Activated naive CD8-positive, alpha-beta T cell treated with anti-CD3 and anti-CD28 coated beads for 36 hours (primary cell): ENCODE results near the gene GLOD4. TPM values are rescaled to one million over a fixed set of nuclear protein-coding genes. Genes with fewer than 3 reads are reported as not detected.

Source experiments
- DNase-seq: peaks from one replicate; pipeline ENCODE4 v3.0.0; 2021
- H3K27ac Mint-ChIP-seq: one replicate; pipeline ENCODE4 v1.8.0; 2022; ENCODE audit warnings: mild to moderate bottlenecking, moderate library complexity, mixed read lengths
- H3K27me3 Mint-ChIP-seq: one replicate; pipeline ENCODE4 v1.8.0; 2022; ENCODE audit warnings: mild to moderate bottlenecking, mixed read lengths
- H3K36me3 Mint-ChIP-seq: one replicate; pipeline ENCODE4 v1.8.0; 2021; ENCODE audit warnings: mild to moderate bottlenecking, mixed read lengths
- H3K4me1 Mint-ChIP-seq: one replicate; pipeline ENCODE4 v1.8.0; 2021; ENCODE audit warnings: mixed read lengths
- H3K4me3 Mint-ChIP-seq: one replicate; pipeline ENCODE4 v1.8.0; 2022; ENCODE audit warnings: mild to moderate bottlenecking, moderate library complexity, mixed read lengths
- H3K9me3 Mint-ChIP-seq: one replicate; pipeline ENCODE4 v1.8.0; 2022; ENCODE audit warnings: mixed read lengths
- total RNA-seq, 2 experiments: library from RNA; stranded (reverse); gene quantifications; one replicate each; pipeline ENCODE4 v1.2.3, GENCODE V29; 2021

Gene GLOD4
- total RNA-seq, 2 experiments from 2014 or later, result 79.0 to 82.0 TPM

DNA sequence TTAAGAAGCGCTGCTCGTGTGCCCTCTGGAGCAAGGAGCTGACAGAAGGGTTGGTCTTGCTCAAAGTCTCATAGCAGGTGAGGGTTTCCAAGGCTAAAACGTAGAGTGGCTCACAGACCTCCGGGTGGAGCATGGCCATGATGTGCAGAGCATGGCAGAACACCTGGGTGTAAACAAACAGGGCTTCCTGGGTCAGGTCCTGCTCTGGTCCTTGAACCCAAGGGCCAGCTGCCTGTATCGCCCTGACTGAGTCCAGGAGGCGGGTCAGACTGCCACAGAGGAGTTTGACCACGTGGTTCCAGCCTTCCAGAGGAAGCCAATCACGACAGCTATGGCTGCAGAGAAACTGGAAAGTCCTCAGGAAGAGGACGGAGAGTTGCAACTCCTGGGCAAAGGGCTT, 37.1 kb downstream of the GLOD4 start:
- DNase-seq, result no peak
- Mint-ChIP-seq H3K27ac (no peak overlapping the region), H3K9me3 (peaks cover 5% of the 10 kb centered on the region), H3K4me3 (no peak overlapping the region), H3K27me3 (no peaks in the 10 kb centered on the region), H3K36me3 (peaks cover 57% of the 10 kb centered on the region), H3K4me1 (peaks cover 31% of the 10 kb centered on the region)

DNA sequence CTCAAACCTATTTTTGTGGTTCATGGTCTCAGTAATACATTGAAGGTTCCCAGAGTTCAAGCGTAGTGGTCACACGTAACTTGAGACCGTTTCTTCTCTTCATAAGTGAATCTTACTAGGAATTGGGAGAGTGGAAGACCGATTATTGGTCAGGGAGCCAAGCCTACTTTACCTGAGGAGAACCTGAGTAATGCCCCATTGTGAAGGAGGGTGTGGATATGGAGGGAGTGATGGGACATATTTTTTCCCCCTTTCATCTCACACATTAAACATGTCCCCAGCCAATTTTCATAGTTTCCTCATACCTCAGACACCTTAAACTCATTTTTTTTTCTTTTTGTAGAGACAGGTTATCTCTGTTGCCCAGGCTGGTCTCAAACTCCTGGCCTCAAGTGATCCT, 38.9 kb downstream of the GLOD4 start:
- no peak for DNase-seq
- Mint-ChIP-seq H3K4me3 (no peak overlapping the region), H3K27ac (no peak overlapping the region), H3K9me3 (no peaks in the 10 kb centered on the region), H3K27me3 (no peaks in the 10 kb centered on the region), H3K4me1 (peaks cover 25% of the 10 kb centered on the region), H3K36me3 (peaks cover 48% of the 10 kb centered on the region)

DNA sequence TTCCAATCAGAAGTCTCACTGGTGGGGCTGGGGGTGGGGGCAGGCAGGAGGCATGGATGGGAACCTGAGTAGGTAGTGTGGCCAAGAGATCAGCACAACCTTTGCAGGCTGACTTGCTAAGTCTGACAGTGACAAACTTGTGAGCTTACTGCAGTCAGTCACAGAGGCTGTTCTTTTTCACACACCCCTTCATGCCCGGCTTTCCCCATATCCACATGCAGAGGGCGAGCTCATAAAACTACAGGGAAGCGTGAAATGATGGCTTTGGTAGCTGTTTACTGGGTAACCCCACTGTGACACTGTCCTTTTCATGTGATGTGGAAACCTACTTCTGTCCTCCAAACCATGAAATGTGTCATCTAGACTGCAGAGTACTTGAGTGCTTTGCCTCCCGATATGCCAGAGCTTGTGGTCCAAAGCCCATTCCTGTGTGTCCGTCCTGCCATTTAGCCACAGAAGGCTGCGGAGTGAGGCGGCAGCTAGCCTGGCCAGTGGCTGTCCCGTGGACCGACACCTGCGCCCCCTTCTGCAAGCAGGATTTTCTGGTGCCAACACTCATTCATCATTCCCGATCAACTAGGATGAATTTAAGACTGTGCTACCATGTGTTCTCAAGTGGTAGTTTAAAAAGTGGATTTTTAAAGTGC, 39.8 kb downstream of the GLOD4 start:
- Mint-ChIP-seq H3K4me3 (no peak overlapping the region), H3K4me1 (peaks cover 25% of the 10 kb centered on the region), H3K9me3 (no peaks in the 10 kb centered on the region), H3K27ac (no peak overlapping the region), H3K36me3 (peaks cover 40% of the 10 kb centered on the region), H3K27me3 (no peaks in the 10 kb centered on the region)
- DNase-seq, result no peak

DNA sequence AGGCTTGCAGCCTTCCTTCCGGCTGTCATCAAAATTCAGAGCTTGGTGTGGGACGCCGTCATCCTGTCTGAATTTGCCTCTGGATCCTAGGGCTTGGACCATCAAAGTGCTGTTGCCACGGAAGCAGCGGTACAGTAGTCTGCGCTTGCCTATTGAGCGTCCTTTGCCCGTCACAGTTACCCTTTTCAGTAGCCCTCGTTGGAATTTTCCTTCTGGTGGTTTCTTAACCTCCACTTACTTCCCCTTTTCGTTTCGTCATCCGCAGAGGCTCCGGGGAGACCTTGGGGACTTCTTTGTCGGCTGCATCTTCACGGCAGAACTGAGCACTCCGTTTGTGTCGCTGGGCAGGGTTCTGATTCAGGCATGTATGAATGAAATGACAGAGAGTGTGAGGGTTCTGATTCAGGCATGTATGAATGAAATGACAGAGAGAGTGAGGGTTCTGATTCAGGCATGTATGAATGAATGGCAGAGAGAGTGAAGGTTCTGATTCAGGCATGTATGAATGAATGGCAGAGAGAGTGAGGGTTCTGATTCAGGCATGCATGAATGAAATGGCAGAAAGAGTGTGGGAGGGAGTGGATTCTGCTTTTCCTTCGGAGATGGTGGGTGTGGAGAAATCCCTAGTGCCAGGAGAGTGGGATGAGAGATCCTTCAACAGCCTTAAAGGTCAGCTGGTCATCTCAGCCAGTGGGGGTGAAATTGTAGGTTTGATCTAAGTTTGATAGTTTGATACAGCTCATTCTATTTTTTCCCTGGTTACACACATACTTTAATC, 41.7 kb downstream of the GLOD4 start:
- no peaks in the 10 kb centered on the region for H3K27me3 Mint-ChIP-seq
- peaks cover 25% of the 10 kb centered on the region for H3K4me1 Mint-ChIP-seq
- peaks cover 52% of the 10 kb centered on the region for H3K36me3 Mint-ChIP-seq
- no peaks in the 10 kb centered on the region for H3K9me3 Mint-ChIP-seq
- DNase-seq, result peak; percentile 46
- H3K27ac Mint-ChIP-seq, result peak overlapping the region; percentile 78
- H3K4me3 Mint-ChIP-seq, result peak overlapping the region; percentile 22

DNA sequence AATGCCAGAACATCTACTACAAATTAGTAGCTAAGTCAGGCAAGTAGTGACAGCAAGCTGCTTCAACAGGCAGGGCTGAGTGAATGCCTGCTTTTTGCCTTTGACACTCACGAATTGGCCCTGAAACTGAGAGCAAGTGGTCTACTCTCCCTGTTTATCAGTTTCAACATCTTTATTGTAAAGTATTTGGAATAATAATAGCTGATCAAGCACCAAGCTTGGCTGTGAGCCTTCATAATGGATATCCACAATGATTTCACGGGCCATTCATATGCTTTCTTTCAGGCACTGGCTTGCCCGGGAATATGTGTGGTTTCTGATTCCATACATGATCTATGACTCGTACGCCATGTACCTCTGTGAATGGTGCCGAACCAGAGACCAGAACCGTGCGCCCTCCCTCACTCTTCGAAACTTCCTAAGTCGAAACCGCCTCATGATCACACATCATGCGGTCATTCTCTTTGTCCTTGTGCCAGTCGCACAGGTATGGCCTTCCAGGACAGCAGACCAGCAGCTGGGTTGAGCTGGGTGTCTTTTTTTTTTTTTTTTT, 44.4 kb downstream of the GLOD4 start:
- H3K36me3 Mint-ChIP-seq, result peaks cover 55% of the 10 kb centered on the region
- H3K9me3 Mint-ChIP-seq, result no peaks in the 10 kb centered on the region
- DNase-seq, result no peak
- peaks cover 30% of the 10 kb centered on the region for H3K4me1 Mint-ChIP-seq
- H3K27ac Mint-ChIP-seq, result no peak overlapping the region
- no peaks in the 10 kb centered on the region for H3K27me3 Mint-ChIP-seq
- H3K4me3 Mint-ChIP-seq, result no peak overlapping the region

DNA sequence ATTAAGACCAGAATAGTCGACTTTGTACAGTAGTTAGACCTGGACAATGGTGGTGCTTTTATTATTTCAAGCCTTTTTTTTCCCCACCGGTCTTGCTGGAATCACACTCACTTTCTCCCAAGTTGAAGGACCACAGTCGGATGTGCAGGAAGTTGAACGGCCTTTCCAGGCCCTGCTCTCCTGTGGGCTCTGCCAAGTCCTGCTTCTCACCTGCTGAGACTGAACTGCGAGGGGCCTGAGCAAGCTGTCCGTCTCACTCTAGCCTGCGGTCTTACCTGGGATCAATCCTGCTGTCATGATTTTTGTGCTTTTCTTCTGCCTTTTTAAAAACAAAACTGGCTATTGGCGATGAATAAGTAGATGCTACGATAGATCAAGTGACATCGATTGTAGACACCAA, 48.3 kb downstream of the GLOD4 start:
- H3K4me1 Mint-ChIP-seq, result peaks cover 22% of the 10 kb centered on the region
- H3K27ac Mint-ChIP-seq, result peak overlapping the region; percentile 63
- no peak for DNase-seq
- no peaks in the 10 kb centered on the region for H3K9me3 Mint-ChIP-seq
- peak overlapping the region; percentile 92 for H3K4me3 Mint-ChIP-seq
- peaks cover 5% of the 10 kb centered on the region for H3K27me3 Mint-ChIP-seq
- peaks cover 40% of the 10 kb centered on the region for H3K36me3 Mint-ChIP-seq

DNA sequence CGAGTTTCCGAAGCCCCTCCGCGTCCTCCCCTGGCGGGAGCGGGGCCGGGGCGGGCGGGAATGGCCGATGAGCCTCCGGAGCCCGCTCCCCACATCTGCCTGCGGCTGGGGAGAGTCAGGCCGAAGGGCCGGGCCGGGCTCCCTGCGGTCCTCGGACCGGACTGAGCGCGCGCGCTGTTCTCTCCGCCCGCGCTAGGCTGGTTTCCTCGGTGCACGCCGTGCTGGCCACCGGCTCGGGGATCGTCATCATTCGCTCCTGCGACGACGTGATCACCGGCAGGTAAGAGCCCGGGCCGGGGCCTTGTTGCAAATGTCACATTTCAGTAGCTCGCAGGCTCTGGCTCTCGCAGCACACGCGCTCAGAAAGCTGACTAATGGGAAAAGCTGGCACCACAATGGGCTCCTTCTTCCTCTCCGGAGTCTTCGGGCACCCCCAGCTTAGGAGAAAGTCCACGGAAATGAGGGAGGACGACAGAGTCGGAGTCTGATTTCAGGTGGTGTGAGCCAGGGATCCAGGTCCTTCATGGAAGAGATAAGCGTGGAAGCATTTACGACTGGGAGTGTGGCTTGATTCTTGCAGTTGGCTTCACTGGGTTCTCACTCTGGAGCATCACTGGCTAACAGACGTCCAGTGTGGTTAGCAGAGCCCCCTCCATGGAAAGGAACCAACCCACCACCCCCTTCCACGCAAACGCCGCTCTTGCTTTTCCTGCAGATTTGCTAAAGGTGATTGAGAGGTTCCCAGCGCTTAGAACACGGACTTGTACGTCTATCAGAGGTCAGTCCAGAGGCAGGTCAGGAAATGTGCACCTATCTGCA, 49.0 kb downstream of the GLOD4 start:
- Mint-ChIP-seq H3K36me3 (peaks cover 34% of the 10 kb centered on the region), H3K27me3 (peaks cover 5% of the 10 kb centered on the region), H3K27ac (peak overlapping the region; percentile 82), H3K9me3 (no peaks in the 10 kb centered on the region), H3K4me1 (peaks cover 24% of the 10 kb centered on the region), H3K4me3 (peak overlapping the region; percentile 92)
- DNase-seq, result peak; percentile 64

DNA sequence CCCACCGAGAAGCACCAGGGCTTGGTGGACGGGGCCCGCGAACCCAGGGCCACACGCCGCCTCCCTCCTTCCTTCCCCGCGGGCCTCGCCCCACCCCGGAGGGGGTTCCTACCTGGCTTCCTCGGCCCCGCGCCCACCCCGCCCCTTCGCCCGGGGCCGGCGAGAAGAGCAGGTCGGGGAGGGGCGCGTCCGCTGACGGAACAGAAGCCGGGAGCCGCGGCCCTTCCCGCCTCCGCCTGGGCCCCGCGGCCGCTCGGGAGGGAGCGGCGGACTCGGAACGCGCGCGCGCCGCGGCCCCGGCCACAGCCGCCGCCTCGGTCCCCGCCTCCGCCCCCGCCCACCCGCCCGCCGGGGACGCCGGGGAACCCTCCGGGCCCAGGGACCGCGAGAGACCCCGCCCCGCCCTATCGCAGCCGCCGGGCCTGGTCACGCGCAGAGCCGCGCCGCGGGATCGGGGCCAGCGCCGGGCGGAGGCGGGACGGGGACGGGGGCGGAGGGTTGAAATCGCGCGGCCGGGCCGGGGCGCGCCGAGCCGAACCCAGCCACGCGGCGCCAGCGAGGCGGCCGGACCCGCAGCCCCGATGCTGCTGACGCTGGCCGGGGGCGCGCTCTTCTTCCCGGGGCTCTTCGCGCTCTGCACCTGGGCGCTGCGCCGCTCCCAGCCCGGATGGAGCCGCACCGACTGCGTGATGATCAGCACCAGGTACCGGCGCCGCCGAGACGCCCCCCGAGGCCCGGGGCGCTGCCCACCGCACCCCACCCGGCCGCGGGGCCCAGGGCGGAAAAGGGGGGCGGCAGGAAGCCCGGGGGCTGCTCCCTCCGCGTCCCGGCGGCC, 49.8 kb downstream of the GLOD4 start, which contains the start of gene TLCD3A:
TLCD3A (plus strand) TSS at position 530 of the 835 bp plus-strand sequence; CDS start at position 582, 52 bp downstream.
- no peaks in the 10 kb centered on the region for H3K9me3 Mint-ChIP-seq
- H3K4me3 Mint-ChIP-seq, result peak within 1 kb of the TSS; percentile 92
- H3K27ac Mint-ChIP-seq, result peak within 1 kb of the TSS; percentile 82
- H3K27me3 Mint-ChIP-seq, result peaks cover 5% of the 10 kb centered on the region
- peaks cover 34% of the 10 kb centered on the region for H3K36me3 Mint-ChIP-seq
- peaks cover 24% of the 10 kb centered on the region for H3K4me1 Mint-ChIP-seq
- DNase-seq, result peak; percentile 70

DNA sequence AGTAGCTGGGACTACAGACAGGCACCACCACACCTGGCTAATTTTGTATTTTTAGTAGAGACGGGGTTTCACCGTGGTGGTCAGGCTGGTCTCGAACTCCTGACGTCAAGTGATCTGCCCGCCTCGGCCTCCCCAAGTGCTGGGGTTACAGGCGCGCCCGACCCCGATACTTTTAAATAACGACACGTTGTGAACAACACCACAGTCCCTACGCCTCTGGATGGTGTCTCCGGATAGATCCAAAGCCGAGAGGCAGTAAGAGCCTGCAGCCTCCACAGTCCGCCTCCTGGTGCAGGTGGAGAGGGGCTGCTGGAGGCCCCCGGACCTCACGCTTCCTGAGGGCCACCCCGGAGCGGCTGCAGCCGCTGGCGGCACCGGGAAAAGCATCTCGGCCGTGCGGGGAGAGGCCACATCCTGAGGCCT, 50.4 kb downstream of the GLOD4 start:
- DNase-seq, result no peak
- Mint-ChIP-seq H3K27me3 (peaks cover 5% of the 10 kb centered on the region), H3K27ac (peak overlapping the region; percentile 29)

DNA sequence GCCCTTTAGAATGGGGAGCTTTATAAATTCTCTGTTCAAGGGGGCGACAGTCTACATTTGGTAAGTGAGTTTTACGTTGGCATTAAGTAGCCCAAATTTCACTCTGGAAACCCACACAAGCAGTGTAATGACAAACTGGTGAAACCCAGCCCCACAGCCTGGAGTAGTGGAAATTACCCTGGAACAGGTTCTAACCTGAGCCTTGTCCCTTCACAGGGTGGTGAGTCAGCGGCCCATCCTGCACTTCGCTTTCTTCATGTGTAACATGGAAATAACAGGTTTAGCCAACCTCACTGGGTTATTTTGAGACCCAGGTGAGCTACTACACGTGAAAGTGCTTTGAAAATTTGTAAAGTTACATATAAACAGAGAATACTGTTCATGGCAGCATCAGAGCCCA, 53.2 kb downstream of the GLOD4 start:
- no peaks in the 10 kb centered on the region for H3K9me3 Mint-ChIP-seq
- peaks cover 10% of the 10 kb centered on the region for H3K36me3 Mint-ChIP-seq
- H3K4me1 Mint-ChIP-seq, result peaks cover 20% of the 10 kb centered on the region
- no peak for DNase-seq
- H3K27me3 Mint-ChIP-seq, result peaks cover 5% of the 10 kb centered on the region
- no peak overlapping the region for H3K4me3 Mint-ChIP-seq
- no peak overlapping the region for H3K27ac Mint-ChIP-seq

More for the DNA sequence above, 50.4 kb downstream of the GLOD4 start:
- no peaks in the 10 kb centered on the region for H3K9me3 Mint-ChIP-seq
- H3K36me3 Mint-ChIP-seq, result peaks cover 32% of the 10 kb centered on the region
- H3K4me1 Mint-ChIP-seq, result peaks cover 24% of the 10 kb centered on the region
- H3K4me3 Mint-ChIP-seq, result peak overlapping the region; percentile 76

DNA sequence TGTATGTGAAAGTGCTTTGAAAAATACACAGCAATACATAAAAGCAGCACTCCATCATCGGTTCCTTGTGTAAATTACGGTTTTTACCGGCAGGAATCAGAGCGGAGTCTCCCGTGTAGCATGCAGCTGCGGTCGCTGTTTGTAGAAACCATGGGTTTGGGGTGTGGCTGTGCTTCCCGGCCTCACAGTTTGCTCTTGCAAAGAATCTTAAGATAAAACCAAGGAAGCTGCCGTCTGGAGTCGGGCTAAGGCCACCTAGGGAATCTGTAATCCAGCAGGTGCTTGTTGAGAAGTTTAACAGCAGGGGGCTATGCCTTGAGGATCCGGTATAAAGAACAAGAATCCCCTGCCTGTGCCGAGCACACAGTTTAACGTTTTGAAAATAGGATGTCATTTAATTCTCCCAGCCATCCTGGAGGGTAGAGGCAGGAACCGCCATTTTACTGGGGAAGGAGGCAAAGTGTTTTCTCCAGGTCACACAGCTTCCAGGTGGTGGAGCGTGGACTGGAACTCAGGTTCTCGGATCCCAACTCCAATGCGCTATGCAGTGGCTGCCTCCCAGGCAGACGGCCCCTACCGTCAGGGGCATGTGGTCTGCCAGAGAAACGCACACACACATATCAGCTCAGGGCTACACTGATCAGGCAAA, 55.7 kb downstream of the GLOD4 start:
- H3K27ac Mint-ChIP-seq, result no peak overlapping the region
- H3K4me1 Mint-ChIP-seq, result peaks cover 12% of the 10 kb centered on the region
- H3K36me3 Mint-ChIP-seq, result no peaks in the 10 kb centered on the region
- peaks cover 2% of the 10 kb centered on the region for H3K27me3 Mint-ChIP-seq
- DNase-seq, result no peak
- no peaks in the 10 kb centered on the region for H3K9me3 Mint-ChIP-seq
- H3K4me3 Mint-ChIP-seq, result no peak overlapping the region

DNA sequence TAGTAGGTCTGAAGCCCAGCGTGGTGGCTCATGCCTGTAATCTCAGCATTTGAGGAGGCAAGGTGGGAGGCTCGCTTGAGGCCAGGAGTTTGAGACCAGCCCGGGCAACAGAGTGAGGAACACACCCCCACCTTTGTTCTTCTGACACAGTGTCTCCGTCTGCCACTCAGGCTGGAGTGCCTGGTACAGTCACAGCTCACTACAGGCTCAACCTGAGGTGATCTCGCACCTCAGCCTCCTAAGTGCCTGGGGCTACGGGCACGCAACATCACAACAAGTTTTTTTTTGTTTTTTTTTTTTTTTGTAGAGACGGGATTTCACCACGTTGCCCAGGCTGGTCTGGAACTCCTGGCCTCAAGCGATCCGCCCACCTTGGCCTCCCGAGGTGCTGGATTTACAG, 56.3 kb downstream of the GLOD4 start:
- H3K27me3 Mint-ChIP-seq, result no peaks in the 10 kb centered on the region
- no peaks in the 10 kb centered on the region for H3K36me3 Mint-ChIP-seq
- H3K9me3 Mint-ChIP-seq, result no peaks in the 10 kb centered on the region
- H3K4me3 Mint-ChIP-seq, result no peak overlapping the region
- H3K4me1 Mint-ChIP-seq, result peaks cover 7% of the 10 kb centered on the region
- no peak overlapping the region for H3K27ac Mint-ChIP-seq
- no peak for DNase-seq

DNA sequence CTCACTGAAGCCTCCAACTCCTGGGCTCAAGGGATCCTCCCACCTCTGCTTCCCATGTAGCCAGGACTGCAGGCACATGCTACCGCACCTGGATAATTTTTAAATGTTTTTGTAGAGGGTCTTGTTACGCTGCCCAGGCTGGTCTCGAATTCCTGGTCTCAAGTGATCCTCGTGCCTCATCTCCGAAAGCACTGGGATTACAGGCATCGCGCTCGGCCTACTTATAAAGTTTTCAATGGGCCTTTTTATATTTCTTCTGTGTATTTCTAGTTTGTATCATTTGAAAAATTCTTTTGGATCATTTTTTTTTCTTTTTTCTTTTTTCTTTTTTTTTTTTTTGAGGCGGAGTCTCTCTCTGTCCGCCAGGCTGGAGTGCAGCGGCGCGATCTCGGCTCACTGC, 57.0 kb downstream of the GLOD4 start:
- H3K36me3 Mint-ChIP-seq, result no peaks in the 10 kb centered on the region
- H3K9me3 Mint-ChIP-seq, result no peaks in the 10 kb centered on the region
- H3K4me3 Mint-ChIP-seq, result no peak overlapping the region
- no peak for DNase-seq
- no peaks in the 10 kb centered on the region for H3K27me3 Mint-ChIP-seq
- H3K27ac Mint-ChIP-seq, result no peak overlapping the region
- H3K4me1 Mint-ChIP-seq, result peaks cover 7% of the 10 kb centered on the region

DNA sequence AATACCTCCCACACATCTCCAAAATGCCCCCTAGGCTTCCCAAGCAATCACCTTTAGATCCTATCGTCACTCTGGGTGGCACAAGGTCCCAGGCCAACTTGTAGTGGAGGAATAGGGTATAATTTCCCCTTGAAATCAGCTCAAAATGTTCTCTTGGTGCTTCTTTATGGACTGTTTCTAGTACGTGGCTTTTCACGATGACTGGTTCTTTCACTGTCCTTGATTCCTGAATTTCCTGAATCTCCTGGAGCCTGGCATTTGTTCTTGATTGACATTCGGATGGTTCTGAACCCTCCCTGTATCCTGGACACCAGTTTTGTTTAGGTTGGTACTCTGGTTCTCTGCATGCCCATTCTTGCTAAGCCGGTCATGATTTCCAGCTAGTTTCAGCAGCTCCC, 60.5 kb downstream of the GLOD4 start:
- no peaks in the 10 kb centered on the region for H3K27me3 Mint-ChIP-seq
- H3K4me3 Mint-ChIP-seq, result no peak overlapping the region
- no peak for DNase-seq
- no peaks in the 10 kb centered on the region for H3K36me3 Mint-ChIP-seq
- no peak overlapping the region for H3K27ac Mint-ChIP-seq
- H3K9me3 Mint-ChIP-seq, result no peaks in the 10 kb centered on the region
- H3K4me1 Mint-ChIP-seq, result peaks cover 4% of the 10 kb centered on the region
